Measurements from ENCODE around the gene CFAP73.
"Not testable (repeated sequence)": the region's sequence is repeated elsewhere in the genome, so short reads cannot be mapped to it uniquely, and the experiment has no call there.

The CFAP73 gene

GRCh38 chr12:113149361-113150150 is at the start of gene CFAP73:
Gene CFAP73, plus strand, starts transcription at chr12:113149724. Its CDS starts 134 bp downstream, at chr12:113149858.
- no peak for DNase-seq

DNA sequence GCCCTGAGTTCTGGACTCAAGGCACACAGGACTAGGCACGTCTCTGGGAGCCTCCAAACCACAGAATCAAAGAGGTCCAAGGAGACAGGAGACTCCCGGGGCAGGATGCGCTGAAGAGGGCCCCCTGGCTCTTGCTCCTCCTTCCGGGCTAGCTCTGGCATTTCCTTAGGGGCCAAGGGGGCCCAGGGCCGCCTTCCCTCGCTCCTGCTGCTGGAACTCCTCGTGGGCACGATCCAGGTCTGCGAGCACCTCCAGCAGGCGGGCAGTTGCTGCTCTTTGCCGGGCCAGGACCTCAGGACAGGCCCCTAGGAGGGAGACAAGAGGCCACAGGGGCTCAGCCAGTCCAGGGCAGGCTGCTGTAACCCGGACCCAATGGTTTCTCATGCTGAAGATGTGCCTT is 49.8 kb upstream of the CFAP73 start:
- DNase-seq, result no peak

- no peak for DNase-seq
Observed at GRCh38 chr12:113101751-113102150, 47.8 kb upstream of the CFAP73 start.

- DNase-seq, result no peak
Observed at GRCh38 chr12:113102811-113103210, 46.7 kb upstream of the CFAP73 start.

DNA sequence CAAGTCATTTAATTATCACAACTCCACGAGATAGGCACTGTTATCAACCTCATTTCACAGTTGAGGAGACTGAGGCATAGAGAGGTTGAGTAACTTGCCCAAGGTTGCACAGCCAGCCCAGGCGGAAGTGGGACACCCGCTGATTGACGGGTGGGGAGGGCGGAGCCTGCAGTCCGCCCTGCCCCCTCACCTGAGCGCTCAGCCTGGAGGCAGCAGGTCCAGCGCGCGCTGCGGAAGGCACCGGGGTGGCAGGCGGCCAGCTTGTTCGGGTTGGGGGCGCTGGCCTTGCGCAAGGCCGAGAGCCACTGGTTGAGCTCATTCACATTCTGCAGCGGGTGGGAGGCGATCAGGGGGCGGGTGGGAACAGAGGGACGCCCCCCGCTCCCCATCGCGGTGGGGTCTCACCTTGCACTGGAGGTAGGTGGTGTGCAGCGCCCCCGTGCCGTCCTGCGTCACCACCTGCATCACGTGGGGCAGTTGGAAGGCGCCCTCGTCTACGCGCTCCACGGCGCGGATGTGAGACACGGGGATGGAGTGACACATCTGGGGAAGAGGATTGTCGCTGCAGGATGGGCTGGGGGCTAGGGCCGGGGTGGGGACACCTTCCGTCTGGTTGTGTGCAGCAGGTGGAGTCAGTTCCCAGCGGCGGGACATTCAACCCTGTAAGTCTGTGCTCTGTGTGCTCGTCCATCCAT is 45.6 kb upstream of the CFAP73 start:
- DNase-seq, result peak in 3 of 4 experiments; percentile 15 to 66 (median 52)

DNA sequence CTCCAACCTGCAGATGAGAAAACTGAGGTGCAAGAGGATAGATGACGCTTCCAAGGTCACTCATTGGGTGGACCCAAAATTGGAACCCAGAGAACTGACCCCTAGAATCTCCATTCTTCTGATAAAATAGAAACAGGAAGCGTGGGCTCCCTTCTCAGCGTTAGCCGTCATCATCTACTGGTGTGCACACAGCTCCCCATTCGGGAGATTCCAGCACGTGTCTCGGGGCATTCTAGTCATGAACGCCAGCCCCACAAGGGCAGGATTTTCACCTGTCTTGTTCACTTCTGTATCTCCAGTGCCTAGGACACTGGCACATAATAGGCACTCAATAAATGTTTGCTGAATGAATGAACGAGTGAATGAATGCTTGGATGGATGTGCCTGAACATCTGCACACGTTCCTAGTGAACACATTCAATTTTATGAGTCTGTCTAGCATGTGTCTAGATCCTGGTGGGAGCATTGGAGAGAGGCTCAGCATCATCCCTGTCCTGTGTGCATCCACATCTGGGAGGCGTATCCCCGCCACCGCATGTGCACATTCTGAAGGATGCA is 44.5 kb upstream of the CFAP73 start:
- no peak for DNase-seq

- no peak for DNase-seq
Observed at GRCh38 chr12:113105606-113106271, 43.8 kb upstream of the CFAP73 start.

DNA sequence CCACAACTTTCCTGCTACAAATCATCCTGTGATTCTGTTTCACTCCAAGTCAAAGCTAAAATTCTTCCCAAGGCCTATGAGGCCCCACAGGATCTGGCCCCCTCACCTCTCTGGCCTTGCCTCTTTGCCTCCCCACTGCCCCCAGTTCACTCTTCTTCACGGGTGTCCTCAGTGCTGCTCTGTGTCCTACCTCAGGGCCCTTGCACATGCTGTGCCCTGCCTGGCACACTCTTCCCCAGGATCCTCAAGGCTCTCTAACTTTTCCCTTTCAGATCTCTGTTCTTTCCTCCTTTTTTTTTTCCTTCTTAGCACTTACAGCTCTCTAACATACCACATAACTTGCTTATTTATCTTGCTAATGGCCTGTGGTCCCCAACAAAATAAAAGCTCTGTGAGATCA is 43.2 kb upstream of the CFAP73 start:
- no peak for DNase-seq

DNA sequence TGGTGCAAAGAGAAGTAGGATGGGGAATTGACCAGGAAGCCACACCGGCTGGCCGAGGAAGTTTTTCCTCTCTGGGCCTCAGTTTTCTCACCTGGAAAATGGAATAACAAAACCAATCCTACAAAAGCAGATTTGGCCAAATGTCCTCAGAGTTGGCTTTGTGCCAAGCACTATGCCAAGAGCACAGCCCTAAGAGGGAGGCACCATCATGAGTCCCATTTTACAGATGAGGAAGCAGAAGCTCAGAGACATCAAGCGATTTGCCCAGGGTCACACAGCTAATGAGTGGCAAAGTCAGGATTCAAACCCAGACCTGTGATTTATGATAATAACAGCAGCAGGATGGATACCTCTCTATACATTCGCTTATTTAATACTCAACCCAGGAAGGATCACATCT is 41.2 kb upstream of the CFAP73 start:
- no peak for DNase-seq

DNA sequence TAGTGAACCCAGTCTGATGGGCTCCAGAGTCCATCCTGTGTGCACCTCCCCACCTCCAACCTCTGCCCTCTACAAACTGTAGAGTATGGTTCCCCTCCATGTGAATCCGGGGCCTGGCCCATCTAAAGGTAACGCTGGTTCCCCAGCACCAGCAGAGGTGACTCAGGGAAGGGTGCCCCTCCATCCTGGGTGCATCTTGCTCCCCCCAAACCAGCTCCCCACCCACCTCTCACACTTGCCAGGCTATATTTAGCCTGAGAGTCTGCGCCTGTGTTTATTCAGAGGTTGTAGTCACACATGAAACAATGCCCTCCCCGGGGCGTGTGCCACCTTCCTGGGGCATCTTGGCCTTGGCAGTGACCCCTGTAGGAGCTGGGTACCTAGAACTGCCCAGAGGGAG is 40.2 kb upstream of the CFAP73 start:
- DNase-seq, result no peak

GRCh38 chr12:113109872-113110599 is 39.5 kb upstream of the CFAP73 start:
- no peak for DNase-seq

DNA sequence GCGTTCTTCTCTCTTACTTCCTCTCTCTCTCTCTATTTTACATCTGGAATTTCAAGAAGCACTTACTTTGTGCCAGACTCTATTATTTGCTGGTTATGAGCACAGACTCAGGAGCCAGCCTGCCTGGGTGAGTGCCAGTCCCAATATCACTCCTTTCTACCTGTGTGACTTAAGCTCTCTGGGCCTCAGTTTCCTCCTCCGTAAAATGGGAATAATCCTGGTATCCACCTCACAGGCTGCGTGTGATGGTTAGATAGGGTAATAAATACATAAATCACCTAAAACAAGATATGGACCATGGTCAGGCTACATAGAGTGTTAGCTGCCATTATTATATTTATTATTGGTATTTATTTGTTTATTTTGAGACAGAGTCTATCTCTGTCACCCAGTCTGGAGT is 38.3 kb upstream of the CFAP73 start:
- no peak for DNase-seq

DNA sequence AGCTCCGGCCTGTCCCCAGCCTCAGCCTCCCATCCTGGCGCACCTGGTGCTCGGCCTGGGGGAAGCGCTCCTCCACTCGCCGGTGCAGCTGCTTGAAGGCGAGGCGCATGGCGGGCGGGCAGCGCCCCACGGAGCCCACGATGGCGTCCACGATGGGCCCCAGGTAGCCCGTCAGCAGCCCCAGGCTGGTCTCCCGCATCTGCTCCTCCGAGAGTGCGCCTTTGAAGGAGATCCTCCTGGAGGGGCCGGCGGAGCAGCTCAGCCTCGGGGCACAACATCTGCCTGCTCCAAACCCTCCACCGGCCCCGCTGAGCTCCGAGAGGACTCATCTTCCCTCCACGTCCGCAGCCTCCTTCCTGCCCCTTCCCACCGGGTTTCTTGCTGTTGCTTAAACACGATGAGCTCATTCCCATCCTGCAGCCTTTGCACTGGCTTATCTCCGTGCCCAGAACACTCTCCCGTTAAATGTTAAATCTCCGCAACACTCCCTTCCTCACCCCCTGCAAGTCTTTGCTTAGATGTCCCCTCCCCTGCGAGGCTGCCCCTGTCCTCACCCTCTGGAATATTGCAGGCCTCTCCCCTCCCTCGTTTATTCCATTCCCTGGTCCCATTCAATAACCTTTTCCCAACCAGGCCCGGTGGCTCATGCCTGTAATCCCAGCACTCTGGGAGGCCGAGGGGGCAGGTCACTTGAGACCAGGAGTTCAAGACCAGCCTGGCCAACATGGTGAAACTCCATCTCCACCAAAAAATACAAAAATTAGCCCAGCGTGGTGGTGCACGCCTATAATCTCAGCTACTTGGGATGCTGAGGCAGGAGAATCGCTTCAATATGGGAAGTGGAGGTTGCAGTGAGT is 37.3 kb upstream of the CFAP73 start:
- DNase-seq, result no peak

DNA sequence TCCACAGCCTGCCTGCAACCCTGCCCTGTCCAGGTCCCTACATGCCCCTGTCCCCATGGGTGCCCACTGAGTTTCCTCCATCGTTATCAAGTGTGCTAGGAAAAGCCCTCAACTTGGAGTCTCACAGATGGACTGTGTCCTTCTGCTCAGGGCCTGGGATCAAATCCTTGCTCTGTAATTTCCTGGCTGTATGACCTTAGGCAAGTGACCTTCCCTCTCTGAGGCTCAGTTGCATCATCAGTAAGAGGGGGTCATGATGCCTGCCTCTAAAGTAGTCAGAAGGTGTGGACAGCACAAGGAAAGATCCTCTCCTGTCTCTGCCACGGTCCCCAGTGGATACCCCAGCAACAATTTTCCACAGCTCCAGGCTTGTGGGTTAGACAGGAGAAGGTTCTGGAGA is 36.1 kb upstream of the CFAP73 start:
- DNase-seq, result no peak

- no peak for DNase-seq
Observed at GRCh38 chr12:113114447-113115178, 34.9 kb upstream of the CFAP73 start.

DNA sequence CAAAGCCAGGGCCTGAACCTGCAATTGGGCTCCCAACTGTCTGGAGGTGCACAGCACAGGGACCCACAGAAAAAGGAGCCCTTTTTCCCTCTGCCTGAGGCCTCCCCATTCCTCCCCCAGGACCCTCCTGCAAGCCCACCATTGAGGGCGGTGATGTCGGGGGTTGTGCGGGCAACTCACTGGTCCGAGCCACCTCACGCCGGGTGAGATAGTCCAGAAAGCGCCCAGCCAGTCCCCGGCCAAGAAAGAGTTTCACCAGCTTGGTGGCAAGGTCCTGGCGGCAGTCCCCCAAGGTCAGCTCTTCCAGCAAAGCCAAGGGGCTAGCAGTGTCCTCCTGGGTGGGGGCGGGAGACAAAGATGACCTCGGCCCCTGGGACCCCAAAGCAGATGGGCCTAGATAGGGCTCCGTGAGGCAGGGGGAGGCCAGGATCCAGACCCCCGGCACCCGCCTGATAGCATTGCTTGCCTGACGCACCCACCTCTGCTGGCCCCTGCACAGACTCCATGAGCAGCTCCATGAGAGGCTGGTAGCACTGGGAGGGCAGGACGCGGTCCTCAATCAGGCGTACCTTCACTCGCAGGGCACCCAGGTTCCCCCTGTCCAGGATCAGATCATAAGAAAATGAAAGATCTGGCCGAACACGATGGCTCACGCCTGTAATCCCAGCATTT is 33.9 kb upstream of the CFAP73 start:
- no peak for DNase-seq

DNA sequence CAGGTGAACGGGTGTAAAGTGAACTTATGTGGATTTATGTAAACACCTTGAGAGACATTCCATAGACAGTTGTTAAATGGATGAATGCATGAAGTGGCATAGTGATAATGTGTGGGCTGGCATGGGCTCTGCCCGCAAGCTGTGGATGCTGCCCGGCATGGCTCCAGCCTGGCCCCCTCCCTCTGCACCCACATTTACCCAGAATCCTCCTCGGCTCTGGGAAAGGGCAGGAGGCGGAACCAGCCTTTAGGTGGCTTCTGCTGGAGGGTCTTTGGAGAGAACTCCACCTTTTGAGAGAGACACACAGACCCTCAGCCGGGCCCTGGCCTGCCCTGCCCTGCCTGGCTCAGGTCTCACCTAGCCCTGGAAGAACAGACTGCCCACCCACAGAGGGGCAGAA is 32.6 kb upstream of the CFAP73 start:
- no peak for DNase-seq

DNA sequence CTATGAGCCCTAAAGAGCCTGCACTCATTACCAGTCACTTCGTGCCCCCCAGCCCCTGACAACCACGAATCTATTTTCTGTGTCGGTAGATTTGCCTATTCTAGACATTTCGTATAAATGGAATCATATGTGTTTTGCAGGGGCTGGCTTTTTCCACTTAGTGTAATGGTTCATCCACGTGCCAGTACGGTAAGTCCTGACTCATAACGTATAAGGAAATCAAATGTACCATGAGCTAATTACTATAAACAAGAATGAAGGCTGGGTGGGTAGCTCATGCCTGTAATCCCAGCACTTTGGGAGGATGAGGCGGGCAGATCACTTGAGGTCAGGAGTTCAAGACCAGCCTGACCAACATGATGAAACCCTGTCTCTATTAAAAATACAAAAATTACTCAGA is 31.8 kb upstream of the CFAP73 start:
- not testable (repeated sequence) for DNase-seq

DNA sequence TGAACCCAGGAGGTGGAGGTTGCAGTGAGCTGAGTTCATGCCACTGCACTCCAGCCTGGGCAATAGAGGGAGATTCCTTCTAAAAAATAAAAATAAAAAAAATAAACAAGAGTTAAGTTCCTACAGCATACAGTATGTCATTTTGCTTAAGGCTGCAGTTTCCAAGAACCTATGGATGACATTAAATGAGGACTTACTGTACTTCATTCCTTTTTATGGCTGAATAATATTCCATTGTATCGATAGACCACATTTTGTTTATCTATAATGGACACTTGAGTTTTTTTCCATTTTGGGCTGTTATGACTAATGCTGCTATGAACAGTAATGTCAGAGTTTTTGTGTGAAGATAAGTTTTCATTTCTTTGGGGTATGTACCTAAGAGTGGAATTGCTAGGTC is 31.4 kb upstream of the CFAP73 start:
- no peak for DNase-seq

GRCh38 chr12:113119980-113120669 is 29.4 kb upstream of the CFAP73 start:
- DNase-seq, result no peak

Data from activated naive CD4-positive, alpha-beta T cell (primary cell).